Dendritic cell treated with granulocyte-macrophage colony-stimulating factor and Interleukin-4, amounts not matched to agents 40 ng/mL and 50 ng/mL, for 4 days (primary cell): ENCODE data around the gene ARHGAP18.
"Not testable (repeated sequence)": the region's sequence is repeated elsewhere in the genome, so short reads cannot be mapped to it uniquely, and the experiment has no call there.

ENCODE experiments used
- H3K27ac Mint-ChIP-seq: one replicate; pipeline ENCODE4 v1.8.0; 2022; ENCODE audit warnings: mild to moderate bottlenecking, mixed read lengths
- H3K27me3 Mint-ChIP-seq: one replicate; pipeline ENCODE4 v1.8.0; 2022; ENCODE audit warnings: mild to moderate bottlenecking, mixed read lengths
- H3K36me3 Mint-ChIP-seq: one replicate; pipeline ENCODE4 v1.8.0; 2022; ENCODE audit warnings: low read depth, mixed read lengths
- H3K4me1 Mint-ChIP-seq: one replicate; pipeline ENCODE4 v1.8.0; 2022; ENCODE audit warnings: low read depth, mixed read lengths
- H3K4me3 Mint-ChIP-seq: one replicate; pipeline ENCODE4 v1.8.0; 2022; ENCODE audit warnings: mild to moderate bottlenecking, moderate library complexity, mixed read lengths
- H3K9me3 Mint-ChIP-seq: one replicate; pipeline ENCODE4 v1.8.0; 2022; ENCODE audit warnings: mixed read lengths
- intact Hi-C: fragments of 100-400 bp; cut with micrococcal nuclease; formaldehyde crosslinking; loops from one replicate; pipeline ENCODE4 v1.15.0; 2022

ARHGAP18 gene

DNA sequence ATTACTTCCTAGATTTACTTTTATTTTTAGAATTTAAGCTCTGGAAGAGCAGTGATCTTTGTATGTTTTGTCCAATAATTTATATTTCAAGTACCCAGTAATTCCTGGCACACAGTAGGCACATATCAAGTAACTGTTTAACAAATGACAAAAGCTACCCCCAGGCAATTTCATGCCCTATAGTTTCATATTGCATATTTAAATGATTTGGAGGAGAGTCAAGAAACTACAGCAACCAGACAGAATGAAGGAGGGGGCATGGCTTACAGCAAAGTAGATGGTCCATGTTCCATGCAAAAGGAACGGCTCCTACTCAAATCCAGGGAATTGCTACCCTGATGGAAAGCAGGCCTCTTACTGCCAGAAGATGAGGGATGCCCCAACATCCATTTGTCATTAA is 113.5 kb downstream of the ARHGAP18 start:
- Mint-ChIP-seq H3K27me3 (no peaks in the 10 kb centered on the region), H3K4me1 (peaks cover 5% of the 10 kb centered on the region), H3K4me3 (no peak overlapping the region), H3K27ac (no peak overlapping the region), H3K9me3 (no peaks in the 10 kb centered on the region), H3K36me3 (peaks cover 32% of the 10 kb centered on the region)
- intact Hi-C loops, result loop anchor here (10.0 kb wide), 1 partner anchor 428 kb away; no protein-coding TSS in a partner anchor

DNA sequence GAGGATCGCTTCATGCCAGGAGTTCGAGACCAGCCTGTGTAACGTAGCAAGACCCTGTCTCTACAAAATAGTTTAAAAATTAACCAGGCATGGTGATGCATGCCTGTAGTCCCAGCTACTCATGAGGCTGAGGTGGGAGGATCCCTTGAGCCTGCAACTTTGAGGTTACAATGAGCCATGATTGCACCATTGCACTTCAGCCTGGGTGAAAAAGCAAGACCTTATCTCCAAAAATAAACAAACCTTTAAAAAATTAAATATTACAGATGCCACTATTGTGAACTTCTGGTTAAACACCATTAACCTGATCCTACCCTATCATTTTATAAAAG is 116.8 kb downstream of the ARHGAP18 start:
- intact Hi-C loops, result loop anchor here (10.0 kb wide), 1 partner anchor 432 kb away; no protein-coding TSS in a partner anchor
- Mint-ChIP-seq H3K27me3 (no peaks in the 10 kb centered on the region), H3K9me3 (no peaks in the 10 kb centered on the region), H3K4me3 (no peak overlapping the region), H3K4me1 (no peaks in the 10 kb centered on the region), H3K36me3 (peaks cover 33% of the 10 kb centered on the region), H3K27ac (no peak overlapping the region)

DNA sequence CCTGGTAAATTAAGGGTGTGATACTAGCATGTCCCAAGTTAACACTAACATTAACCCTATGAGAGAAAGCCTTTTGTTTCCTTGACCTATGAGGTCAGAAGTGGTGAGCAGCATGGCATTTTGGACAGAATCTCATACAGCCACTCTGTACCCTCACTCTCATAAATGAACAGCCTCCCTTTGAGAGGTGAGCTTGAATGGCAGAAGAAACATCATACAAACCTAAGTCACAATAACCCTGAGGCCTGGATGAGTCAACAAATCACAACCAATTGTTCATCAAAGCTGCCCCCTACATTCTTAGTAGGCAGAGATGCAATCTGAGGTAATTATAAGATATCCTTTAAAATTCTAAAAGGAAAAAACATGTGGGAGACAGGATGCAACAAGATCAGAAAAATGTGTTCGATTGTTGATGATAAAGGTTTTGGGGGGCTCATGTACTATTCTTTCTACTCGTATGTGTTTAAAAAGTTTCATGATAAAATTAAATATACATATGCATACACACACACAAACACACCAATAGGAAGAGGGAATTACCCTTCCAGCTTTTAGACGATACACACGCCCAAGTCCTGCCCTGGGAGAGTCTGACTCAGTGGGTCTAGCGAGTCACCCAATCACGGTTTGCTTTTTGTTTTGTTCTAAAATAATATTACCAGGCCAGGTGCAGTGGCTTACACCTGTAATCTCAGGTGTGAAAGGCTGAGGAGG is 117.3 kb downstream of the ARHGAP18 start:
- Mint-ChIP-seq H3K36me3 (peaks cover 38% of the 10 kb centered on the region), H3K27me3 (no peaks in the 10 kb centered on the region), H3K4me1 (no peaks in the 10 kb centered on the region), H3K9me3 (no peaks in the 10 kb centered on the region), H3K4me3 (no peak overlapping the region), H3K27ac (no peak overlapping the region)
- intact Hi-C loops, result loop anchor here (10.0 kb wide), 1 partner anchor 432 kb away; no protein-coding TSS in a partner anchor

DNA sequence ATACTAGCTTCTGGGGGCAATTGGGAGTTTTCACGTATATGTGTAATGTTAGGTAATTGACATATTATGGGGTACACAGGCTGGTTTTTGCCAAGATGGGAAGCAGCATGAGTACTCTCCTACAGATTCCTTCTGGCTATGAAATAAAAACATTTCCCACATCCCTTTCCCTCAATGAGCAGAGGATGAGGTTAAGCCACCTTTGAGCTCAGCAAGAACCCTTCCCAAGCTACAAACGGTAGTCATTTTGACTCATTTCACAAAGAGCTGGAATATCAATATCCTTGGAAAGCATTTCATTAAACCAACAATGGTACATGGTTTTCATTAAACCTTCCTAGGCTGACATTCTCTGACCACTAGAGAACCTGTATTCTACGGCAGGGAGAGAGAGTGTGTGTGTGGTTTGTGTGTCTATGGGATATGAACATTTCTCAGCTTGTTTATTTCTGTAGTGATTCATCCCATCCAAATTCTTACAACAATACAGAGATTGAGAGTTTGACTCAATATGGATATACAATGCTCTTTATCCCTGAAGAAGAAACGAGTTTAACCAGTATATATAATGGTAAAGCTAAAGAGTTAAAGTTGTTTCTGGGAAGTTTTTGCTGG is 119.5 kb downstream of the ARHGAP18 start:
- Mint-ChIP-seq H3K4me3 (no peak overlapping the region), H3K4me1 (peaks cover 4% of the 10 kb centered on the region), H3K9me3 (no peaks in the 10 kb centered on the region), H3K27me3 (no peaks in the 10 kb centered on the region), H3K27ac (no peak overlapping the region), H3K36me3 (peaks cover 57% of the 10 kb centered on the region)
- intact Hi-C loops, result loop anchor here (10.0 kb wide), 1 partner anchor 434 kb away; no protein-coding TSS in a partner anchor

DNA sequence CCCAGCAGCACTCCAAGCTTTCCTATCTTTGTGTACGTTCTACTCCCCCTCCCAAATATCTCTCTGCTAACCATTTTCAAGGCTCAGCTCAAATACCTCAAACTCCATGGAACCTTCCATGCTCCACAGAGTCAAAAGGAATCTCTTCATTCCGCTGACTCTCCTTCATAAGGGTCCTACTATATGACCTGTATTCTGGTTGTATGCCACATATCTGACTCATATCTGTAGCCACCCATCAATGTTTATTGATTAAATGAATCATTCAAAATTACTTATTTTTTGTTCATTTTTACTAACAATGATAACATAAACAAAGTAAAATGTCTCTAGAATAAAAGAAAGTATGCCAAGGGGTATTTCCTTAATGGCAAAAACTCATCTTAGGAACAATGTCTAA is 123.2 kb downstream of the ARHGAP18 start:
- no peaks in the 10 kb centered on the region for H3K9me3 Mint-ChIP-seq
- H3K27ac Mint-ChIP-seq, result no peak overlapping the region
- no peaks in the 10 kb centered on the region for H3K27me3 Mint-ChIP-seq
- H3K4me1 Mint-ChIP-seq, result peaks cover 5% of the 10 kb centered on the region
- intact Hi-C loops, result no loop called here
- no peak overlapping the region for H3K4me3 Mint-ChIP-seq
- H3K36me3 Mint-ChIP-seq, result peaks cover 94% of the 10 kb centered on the region

DNA sequence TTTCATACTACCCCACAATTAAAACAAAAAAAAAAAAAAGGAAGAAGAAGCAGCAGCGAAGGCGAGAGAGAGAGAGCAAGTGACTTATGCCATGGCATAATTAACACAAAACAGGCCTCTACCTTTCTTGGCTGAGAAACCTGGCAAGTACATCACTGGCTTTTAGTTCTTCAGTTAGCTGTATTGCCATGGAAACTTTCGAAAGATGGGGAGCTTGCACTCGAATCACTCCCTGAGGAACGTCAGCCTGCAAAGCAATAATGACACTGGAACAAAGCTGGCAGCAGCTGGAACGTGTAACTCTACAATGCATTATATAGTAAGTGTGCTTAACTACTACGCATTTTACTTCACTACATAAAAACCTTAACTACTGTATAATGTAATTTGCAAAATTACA is 126.1 kb downstream of the ARHGAP18 start:
- intact Hi-C loops, result no loop called here
- Mint-ChIP-seq H3K27me3 (no peaks in the 10 kb centered on the region), H3K4me3 (no peak overlapping the region)

DNA sequence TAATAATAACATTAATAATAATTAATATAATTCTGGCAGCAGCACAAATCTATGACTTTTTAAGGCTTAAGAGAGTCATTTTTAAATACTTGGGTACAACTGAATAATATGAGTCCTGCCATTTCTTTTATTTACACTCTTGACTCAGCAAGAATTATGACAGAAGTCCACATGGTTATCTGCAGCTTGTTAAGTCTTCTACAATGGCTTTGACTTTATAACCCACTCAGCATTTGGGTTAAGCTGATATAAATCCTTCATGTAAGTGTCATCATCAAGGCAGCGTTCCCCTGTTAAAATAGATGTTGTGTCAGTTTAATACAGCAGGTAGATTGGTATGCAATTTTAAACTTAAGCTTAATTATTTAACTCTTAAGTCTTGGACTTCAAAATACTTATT is 131.7 kb downstream of the ARHGAP18 start:
- Mint-ChIP-seq H3K27me3 (no peaks in the 10 kb centered on the region), H3K36me3 (peaks cover 89% of the 10 kb centered on the region), H3K4me1 (no peaks in the 10 kb centered on the region), H3K9me3 (no peaks in the 10 kb centered on the region), H3K27ac (no peak overlapping the region), H3K4me3 (no peak overlapping the region)
- intact Hi-C loops, result no loop called here

More for the DNA sequence above, 126.1 kb downstream of the ARHGAP18 start:
- Mint-ChIP-seq H3K36me3 (peaks cover 92% of the 10 kb centered on the region), H3K4me1 (peaks cover 5% of the 10 kb centered on the region), H3K27ac (no peak overlapping the region), H3K9me3 (no peaks in the 10 kb centered on the region)

DNA sequence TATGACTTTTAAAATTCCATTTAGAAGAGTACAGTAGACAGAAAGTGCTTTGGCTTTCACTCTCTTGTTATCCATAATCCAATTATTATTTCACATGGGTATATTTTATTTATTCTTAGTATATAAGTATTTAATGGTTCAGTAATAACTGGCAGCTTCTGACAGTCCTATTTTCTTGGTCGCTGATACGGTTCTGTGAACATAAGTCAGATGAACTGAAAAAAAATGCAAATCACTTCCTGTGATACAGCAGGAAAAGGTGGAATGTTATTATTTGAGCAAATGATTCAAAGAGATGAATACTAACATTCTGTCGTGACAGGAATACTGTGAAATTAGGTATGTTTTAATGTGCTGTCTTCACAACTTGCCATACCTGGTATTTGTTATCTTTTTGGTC is 132.3 kb downstream of the ARHGAP18 start:
- H3K27me3 Mint-ChIP-seq, result no peaks in the 10 kb centered on the region
- no peak overlapping the region for H3K27ac Mint-ChIP-seq
- intact Hi-C loops, result no loop called here
- H3K4me3 Mint-ChIP-seq, result no peak overlapping the region
- no peaks in the 10 kb centered on the region for H3K4me1 Mint-ChIP-seq
- peaks cover 89% of the 10 kb centered on the region for H3K36me3 Mint-ChIP-seq
- H3K9me3 Mint-ChIP-seq, result no peaks in the 10 kb centered on the region

DNA sequence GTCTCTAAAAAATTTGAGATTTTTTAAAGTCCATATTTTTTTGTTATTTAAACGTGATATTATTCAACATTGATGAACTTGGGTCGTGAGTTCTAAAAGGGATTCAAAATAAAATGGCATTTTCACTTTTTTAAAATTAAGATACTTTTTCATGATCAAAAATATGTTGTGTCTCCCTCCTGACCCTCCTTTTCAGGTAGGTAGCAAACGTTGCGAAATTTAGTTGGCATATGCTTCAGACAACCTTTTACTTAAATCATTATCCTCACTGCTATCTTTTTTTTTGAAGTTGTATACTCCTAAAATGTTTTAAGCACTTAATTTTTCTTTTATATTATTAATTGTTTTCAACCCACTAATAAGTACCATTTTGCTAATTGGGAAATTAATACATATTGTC is 133.5 kb downstream of the ARHGAP18 start:
- no peak overlapping the region for H3K27ac Mint-ChIP-seq
- H3K9me3 Mint-ChIP-seq, result no peaks in the 10 kb centered on the region
- H3K27me3 Mint-ChIP-seq, result no peaks in the 10 kb centered on the region
- H3K36me3 Mint-ChIP-seq, result peaks cover 89% of the 10 kb centered on the region
- intact Hi-C loops, result no loop called here
- no peaks in the 10 kb centered on the region for H3K4me1 Mint-ChIP-seq
- no peak overlapping the region for H3K4me3 Mint-ChIP-seq

DNA sequence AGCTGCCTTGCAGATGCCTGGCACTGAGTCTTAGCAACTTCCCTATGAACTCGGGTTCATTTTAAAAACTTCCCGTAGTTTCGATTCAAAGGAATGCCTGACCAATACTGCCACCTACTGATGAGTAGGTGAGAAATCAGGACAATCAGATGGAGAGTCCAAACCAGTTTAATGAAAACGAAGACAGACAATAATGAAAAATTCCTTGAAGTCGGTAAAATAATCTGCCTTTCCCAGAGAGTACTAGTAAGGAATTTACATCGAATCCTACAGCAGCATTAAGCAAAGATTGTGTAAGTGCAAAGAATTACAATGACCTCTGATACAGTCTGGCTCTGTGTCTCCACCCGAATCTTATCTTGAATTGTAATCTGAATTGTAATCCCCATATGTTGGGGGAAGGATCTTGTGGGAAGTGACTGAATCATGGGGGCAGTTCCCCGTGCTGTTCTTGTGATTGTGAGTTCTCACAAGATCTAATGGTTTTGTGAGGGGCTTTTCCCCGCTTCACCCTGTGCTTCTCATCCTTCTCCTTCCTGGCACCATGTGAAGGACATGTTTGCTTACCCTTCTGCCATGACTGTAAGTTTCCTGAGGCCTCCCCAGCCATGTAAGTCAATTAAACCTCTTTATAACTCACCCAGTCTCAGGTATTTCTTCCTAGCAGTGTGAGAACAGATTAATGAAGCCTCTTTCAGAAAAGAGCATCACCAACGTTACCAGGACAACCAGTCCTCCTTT is 134.4 kb downstream of the ARHGAP18 start:
- H3K4me3 Mint-ChIP-seq, result no peak overlapping the region

DNA sequence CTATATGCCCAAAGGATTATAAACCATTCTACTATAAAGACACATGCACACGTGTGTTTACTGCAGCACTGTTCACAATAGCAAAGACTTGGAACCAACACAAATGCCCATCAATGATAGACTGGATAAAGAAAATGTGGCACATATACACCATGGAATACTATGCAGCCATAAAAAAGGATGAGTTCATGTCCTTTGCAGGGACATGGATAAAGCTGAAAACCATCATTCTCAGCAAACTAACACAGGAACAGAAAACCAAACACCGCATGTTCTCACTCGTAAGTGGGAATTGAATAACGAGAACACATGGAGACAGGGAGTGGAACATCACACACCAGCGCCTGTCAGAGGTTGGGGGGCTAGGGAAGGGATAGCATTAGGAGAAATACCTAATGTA is 135.4 kb downstream of the ARHGAP18 start:
- not testable (repeated sequence) for H3K4me1 Mint-ChIP-seq, H3K27ac Mint-ChIP-seq, H3K27me3 Mint-ChIP-seq, H3K4me3 Mint-ChIP-seq, H3K9me3 Mint-ChIP-seq
- H3K36me3 Mint-ChIP-seq, result peaks cover 89% of the 10 kb centered on the region
- intact Hi-C loops, result loop anchor here (2.0 kb wide), 1 partner anchor 76 kb away; no protein-coding TSS in a partner anchor

More for the DNA sequence above, 134.4 kb downstream of the ARHGAP18 start:
- Mint-ChIP-seq H3K27ac (no peak overlapping the region), H3K36me3 (peaks cover 89% of the 10 kb centered on the region), H3K9me3 (no peaks in the 10 kb centered on the region), H3K4me1 (no peaks in the 10 kb centered on the region), H3K27me3 (no peaks in the 10 kb centered on the region)
- intact Hi-C loops, result loop anchor here (2.0 kb wide), 1 partner anchor 77 kb away; no protein-coding TSS in a partner anchor

DNA sequence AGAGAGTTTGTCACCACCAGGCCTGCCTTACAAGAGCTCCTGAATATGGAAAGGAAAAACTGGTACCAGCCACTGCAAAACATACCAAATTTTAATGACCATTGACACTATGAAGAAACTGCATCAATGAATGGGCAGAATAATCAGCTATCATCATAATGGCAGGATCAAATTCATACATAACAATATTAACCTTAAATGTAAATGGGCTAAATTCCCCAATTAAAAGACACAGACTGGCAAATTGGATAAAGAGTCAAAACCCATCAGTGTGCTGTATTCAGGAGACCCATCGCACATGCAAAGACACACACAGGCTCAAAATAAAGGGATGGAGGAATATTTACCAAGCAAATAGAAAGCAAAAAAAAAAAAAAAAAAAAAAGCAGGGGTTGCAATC is 139.0 kb downstream of the ARHGAP18 start:
- H3K9me3 Mint-ChIP-seq, result not testable (repeated sequence)

DNA sequence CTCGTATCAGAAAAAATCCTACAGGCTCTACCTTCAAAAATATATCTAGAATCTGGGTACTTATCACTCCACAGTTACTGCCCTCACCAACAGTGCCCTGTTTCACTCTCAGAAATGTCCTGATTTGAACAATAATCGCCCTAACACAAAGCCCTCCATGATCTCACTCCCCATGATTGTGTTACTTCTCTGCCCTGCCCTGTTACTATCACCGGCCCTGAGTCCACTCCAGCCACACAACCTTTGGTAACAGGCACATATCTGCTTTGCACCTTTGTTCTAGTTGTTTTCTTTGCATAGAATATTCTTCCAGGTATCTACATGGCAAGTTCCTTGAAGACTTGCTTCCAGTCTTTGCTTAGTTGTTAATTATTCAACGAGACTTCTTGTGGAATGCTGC is 142.0 kb downstream of the ARHGAP18 start:
- H3K9me3 Mint-ChIP-seq, result no peaks in the 10 kb centered on the region
- peak overlapping the region; percentile 5 for H3K27ac Mint-ChIP-seq
- H3K36me3 Mint-ChIP-seq, result peaks cover 51% of the 10 kb centered on the region

More for the DNA sequence above, 139.0 kb downstream of the ARHGAP18 start:
- H3K27me3 Mint-ChIP-seq, H3K4me3 Mint-ChIP-seq, H3K4me1 Mint-ChIP-seq, intact Hi-C loops, H3K27ac Mint-ChIP-seq: not testable (repeated sequence)
- H3K36me3 Mint-ChIP-seq, result peaks cover 80% of the 10 kb centered on the region

DNA sequence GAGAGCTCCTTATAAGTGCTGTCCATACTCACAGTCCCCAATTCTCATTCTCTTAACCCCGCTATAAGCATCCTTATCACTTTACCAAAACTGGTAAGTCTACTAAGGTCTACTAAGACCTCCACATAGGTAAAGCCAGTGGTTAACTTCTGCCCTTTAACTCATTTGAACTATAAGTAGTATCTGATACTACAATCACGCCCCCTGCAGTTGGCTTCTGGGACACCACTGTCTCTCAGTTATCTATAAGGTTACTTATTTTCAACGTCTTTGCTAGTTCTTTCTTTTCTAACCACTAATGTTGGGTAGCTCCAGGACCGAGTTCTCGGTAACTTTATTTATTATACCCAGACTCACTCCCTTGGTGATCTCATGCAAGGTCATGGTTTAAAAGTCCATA is 142.6 kb downstream of the ARHGAP18 start:
- intact Hi-C loops, result no loop called here
- Mint-ChIP-seq H3K27ac (no peak overlapping the region), H3K4me3 (no peak overlapping the region), H3K9me3 (no peaks in the 10 kb centered on the region), H3K27me3 (no peaks in the 10 kb centered on the region), H3K36me3 (peaks cover 45% of the 10 kb centered on the region), H3K4me1 (no peaks in the 10 kb centered on the region)

More for the DNA sequence above, 142.0 kb downstream of the ARHGAP18 start:
- H3K4me3 Mint-ChIP-seq, result no peak overlapping the region
- no peaks in the 10 kb centered on the region for H3K4me1 Mint-ChIP-seq
- intact Hi-C loops, result no loop called here
- no peaks in the 10 kb centered on the region for H3K27me3 Mint-ChIP-seq
